Heart left ventricle (tissue), 16 donors: Measurements from ENCODE around the gene PRPSAP2. TPM values are rescaled to one million over a fixed set of nuclear protein-coding genes. Genes with fewer than 3 reads are reported as not detected.

Experiments used
- ATAC-seq, 4 donors: fragments of 200-7000 bp; cut with Tn5 transposase; one replicate each; pipeline ENCODE4 v1.9.1; 2020 to 2022; ENCODE audit warnings: moderate library complexity in 4 of 4, mild to moderate bottlenecking in 3 of 4, moderate number of reproducible peaks in 1 of 4
- DNase-seq, 5 donors: peaks; one replicate each; pipeline ENCODE4 v3.0.0-alpha.2; 2020
- H3K27ac ChIP-seq, 12 donors: fragments of 200-600 bp; sonication (generic) in 4 of 12; one replicate each; pipeline versions ENCODE4 v1.5.0 to v1.8.0; 2016 to 2022; ENCODE audit warnings: mild to moderate bottlenecking in 2 of 12
- H3K27me3 ChIP-seq, 9 donors: fragments of 200-600 bp; sonication (generic) in 2 of 9; one replicate each; pipeline versions ENCODE4 v1.5.1 to v1.8.0; 2016 to 2022; ENCODE audit warnings: mild to moderate bottlenecking in 3 of 9
- H3K36me3 ChIP-seq, 9 donors: fragments of 200-600 bp; sonication (generic) in 2 of 9; one replicate each; pipeline versions ENCODE4 v1.5.0 to v1.8.0; 2018 to 2022; ENCODE audit warnings: mild to moderate bottlenecking in 2 of 9
- H3K4me1 ChIP-seq, 12 donors: fragments of 200-600 bp; sonication (generic) in 4 of 12; one replicate each; pipeline versions ENCODE4 v1.5.0 to v1.8.0; 2016 to 2022; ENCODE audit warnings: mild to moderate bottlenecking in 3 of 12
- H3K4me3 ChIP-seq, 12 donors: fragments of 200-600 bp; sonication (generic) in 4 of 12; one replicate each; pipeline versions ENCODE4 v1.5.0 to v1.8.0; 2017 to 2022; ENCODE audit warnings: mild to moderate bottlenecking in 9 of 12, moderate library complexity in 4 of 12
- H3K9me3 ChIP-seq, 12 donors: fragments of 200-600 bp; sonication (generic) in 4 of 12; one replicate each; pipeline versions ENCODE4 v1.5.0 to v1.8.0; 2016 to 2022; ENCODE audit warnings: mild to moderate bottlenecking in 1 of 12
- POLR2A ChIP-seq, 2 donors: fragments of 450-650 bp; IDR thresholded peaks; one replicate each; pipeline ENCODE4 v1.6.1; 2017; ENCODE audit warnings: antibody characterized with exemption in 2 of 2, mild to moderate bottlenecking in 2 of 2, moderate library complexity in 2 of 2
- WGBS, 4 donors: extraction: QIAGEN DNeasy Blood & Tissue Kit in 2 of 4; methylation state at CpG; one replicate each; pipeline versions ENCODE4 v1.1.5 to v1.1.7; 2013 to 2018; 5-methylcytosine and 5-hydroxymethylcytosine counted together
- intact Hi-C, 10 donors: fragments of 100-400 bp; cut with DNase I; formaldehyde crosslinking; loops; one replicate each; pipeline versions ENCODE4 v1.11.1 to v1.14.2; 2022
- polyA plus RNA-seq, 2 donors: library from polyadenylated mRNA; stranded (reverse); fragments of 200-250 nt; gene quantifications; one replicate each; pipeline ENCODE4 v1.2.3, GENCODE V29; 2013
- total RNA-seq, 9 donors: library from RNA; depleted of rRNA in 2 of 9; stranded (reverse); fragments of >200 nt in 2 of 9; fragmentation: NEBNext Ultra II Directional in 3 of 9; extraction: Animal tissue kit (Norgen Biotek cat#: 25700) in 3 of 9; gene quantifications; one replicate each; pipeline versions ENCODE4 v1.1.0 to v1.2.4, GENCODE V29; 2016 to 2023
- TF ChIP-seq, protein P1 (sequence below), 12 donors: fragments of 200-600 bp; sonication (generic) in 4 of 12; IDR thresholded peaks; one replicate each; pipeline versions ENCODE4 v1.5.0 to v1.8.0; 2018 to 2022; ENCODE audit warnings: antibody characterized with exemption in 12 of 12, mild to moderate bottlenecking in 5 of 12
- donor health status: ischemic (EF 13 %, LVEDD 7.1; RV severe dilation, severe dysfunction).
- donor health status: healthy with polysubstance abuse.
- donor health status: DM: no; HTN: yes; CAD: no.
- donor health status: DM: no; HTN: no; CAD: no.
- donor health status: ischemic (EF 25% LVEDD 6.9; RV normal size, moderate dysfunction).
- donor health status: ischemic (EF 25% LVEDD 5.7; RV mildly dilated, moderate dysfunction).
- donor health status: healthy.
- donor health status: DM: yes; HTN: yes; CAD: no.
- donor health status: ischemic (EF 35%, LVEDD 5.7; RV mildly dilated, moderate dysfunction).
- donor health status: nonischemic (EF 11% LVEDD 7.7; RV severe dilation, severe dysfunction).
- donor health status: DM: yes; HTN: yes; CAD: no.
- donor health status: PGD.
- donor health status: ischemic (EF 29% LVEDD 5.4; RV normal size, mild dysfunction).
- donor health status: nonischemic (EF 23%, LVEDD 6.1; RV moderate dilation, normal function).

PRPSAP2 gene
- total and polyA plus RNA-seq, 11 donors, result 11.0 to 26.2 (median 17.8) TPM

DNA sequence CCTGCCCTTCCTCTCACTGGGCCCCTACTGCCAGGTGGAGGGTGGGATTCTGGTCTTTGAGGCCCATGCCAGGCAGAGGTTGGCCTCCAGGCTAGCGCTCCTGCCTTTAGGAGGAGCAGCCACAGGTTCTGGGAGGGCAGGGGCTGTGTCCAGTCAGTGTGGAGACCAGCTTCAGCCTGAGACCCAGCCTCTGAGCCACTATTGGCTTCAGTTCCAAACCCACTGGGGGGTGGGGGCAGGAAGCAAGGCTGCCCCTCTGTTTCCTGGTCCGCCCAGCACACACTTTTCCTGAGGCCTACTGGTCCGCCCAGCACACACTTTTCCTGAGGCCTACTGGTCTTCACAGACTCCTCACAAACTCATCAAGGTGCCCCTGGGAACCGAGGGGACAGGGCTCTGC is 110.4 kb downstream of the PRPSAP2 start:
- intact Hi-C loops, result loop anchor here in 2 of 10 donors (1.0 to 5.0 kb wide), 2 partner anchors 15 to 54 kb away; no protein-coding TSS in a partner anchor
- Histone ChIP-seq H3K27ac (no peak overlapping the region), H3K9me3 (no peaks in the 10 kb centered on the region), H3K4me3 (no peak overlapping the region), H3K36me3 (no peaks in the 10 kb centered on the region), H3K27me3 (no peaks in the 10 kb centered on the region), H3K4me1 (no peaks in the 10 kb centered on the region)
- TF ChIP-seq, protein P1, sequence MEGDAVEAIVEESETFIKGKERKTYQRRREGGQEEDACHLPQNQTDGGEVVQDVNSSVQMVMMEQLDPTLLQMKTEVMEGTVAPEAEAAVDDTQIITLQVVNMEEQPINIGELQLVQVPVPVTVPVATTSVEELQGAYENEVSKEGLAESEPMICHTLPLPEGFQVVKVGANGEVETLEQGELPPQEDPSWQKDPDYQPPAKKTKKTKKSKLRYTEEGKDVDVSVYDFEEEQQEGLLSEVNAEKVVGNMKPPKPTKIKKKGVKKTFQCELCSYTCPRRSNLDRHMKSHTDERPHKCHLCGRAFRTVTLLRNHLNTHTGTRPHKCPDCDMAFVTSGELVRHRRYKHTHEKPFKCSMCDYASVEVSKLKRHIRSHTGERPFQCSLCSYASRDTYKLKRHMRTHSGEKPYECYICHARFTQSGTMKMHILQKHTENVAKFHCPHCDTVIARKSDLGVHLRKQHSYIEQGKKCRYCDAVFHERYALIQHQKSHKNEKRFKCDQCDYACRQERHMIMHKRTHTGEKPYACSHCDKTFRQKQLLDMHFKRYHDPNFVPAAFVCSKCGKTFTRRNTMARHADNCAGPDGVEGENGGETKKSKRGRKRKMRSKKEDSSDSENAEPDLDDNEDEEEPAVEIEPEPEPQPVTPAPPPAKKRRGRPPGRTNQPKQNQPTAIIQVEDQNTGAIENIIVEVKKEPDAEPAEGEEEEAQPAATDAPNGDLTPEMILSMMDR (IDR thresholded peaks at IDR 0.05), result no peak
- TF ChIP-seq POLR2A (IDR thresholded peaks at IDR 0.05), result no peak
- ATAC-seq (no peak), DNase-seq (no peak)
- WGBS, 4 donors, result 78 to 86% (median 79%) methylated on average over 4 of the region's 4 CpGs

DNA sequence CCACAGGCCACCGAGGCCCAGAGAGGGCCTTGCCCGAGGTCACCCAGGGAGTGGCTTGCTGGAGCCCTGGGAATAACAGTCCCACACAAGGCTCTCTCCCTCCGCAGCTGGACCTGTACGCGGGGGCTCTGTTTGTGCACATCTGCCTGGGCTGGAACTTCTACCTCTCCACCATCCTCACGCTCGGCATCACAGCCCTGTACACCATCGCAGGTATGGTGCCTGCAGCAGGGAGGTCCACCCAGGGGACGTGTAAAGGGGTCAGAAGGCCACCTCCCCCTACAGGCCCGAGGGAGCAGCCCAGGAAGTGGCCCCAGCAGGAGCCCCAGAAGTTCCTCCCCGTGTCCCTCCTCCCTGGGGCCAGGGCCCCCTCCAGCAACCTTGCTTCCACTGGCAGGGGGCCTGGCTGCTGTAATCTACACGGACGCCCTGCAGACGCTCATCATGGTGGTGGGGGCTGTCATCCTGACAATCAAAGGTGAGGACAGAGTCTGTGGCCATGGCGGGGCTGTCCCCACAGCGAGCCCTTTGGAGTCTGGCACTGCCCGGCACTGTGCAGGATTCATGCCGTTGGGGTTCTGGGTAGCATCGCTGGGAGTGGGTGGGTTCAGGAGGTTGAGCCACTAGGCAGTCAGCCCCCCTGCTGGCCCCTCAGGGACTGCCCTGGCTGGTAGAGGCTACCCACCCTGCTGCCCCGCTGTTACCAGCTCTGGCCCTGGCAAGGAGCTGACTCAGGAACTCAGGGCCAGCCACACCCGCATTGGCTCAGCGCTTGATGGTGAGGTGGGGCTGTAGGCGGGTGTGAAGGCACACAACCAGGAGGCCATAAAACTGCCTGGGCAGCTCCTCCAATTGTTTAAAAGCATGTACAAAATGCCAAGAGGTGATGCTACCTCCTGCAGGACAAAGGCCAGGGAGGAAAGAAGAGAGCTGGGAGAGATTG is 111.3 kb downstream of the PRPSAP2 start:
- intact Hi-C loops, result loop anchor here in 2 of 10 donors (1.0 to 5.0 kb wide), 2 partner anchors 16 to 53 kb away; no protein-coding TSS in a partner anchor
- Histone ChIP-seq H3K27ac (no peak overlapping the region), H3K4me1 (no peaks in the 10 kb centered on the region), H3K27me3 (no peaks in the 10 kb centered on the region), H3K4me3 (no peak overlapping the region), H3K36me3 (no peaks in the 10 kb centered on the region), H3K9me3 (no peaks in the 10 kb centered on the region)
- 76 to 82% (median 81%) methylated on average over 22 to 23 of the region's 23 CpGs for WGBS, 4 donors
- no peak for DNase-seq
- TF ChIP-seq, protein P1 (IDR thresholded peaks at IDR 0.05), result no peak
- ATAC-seq, result peak in 2 of 4 donors; percentile 40 to 43

DNA sequence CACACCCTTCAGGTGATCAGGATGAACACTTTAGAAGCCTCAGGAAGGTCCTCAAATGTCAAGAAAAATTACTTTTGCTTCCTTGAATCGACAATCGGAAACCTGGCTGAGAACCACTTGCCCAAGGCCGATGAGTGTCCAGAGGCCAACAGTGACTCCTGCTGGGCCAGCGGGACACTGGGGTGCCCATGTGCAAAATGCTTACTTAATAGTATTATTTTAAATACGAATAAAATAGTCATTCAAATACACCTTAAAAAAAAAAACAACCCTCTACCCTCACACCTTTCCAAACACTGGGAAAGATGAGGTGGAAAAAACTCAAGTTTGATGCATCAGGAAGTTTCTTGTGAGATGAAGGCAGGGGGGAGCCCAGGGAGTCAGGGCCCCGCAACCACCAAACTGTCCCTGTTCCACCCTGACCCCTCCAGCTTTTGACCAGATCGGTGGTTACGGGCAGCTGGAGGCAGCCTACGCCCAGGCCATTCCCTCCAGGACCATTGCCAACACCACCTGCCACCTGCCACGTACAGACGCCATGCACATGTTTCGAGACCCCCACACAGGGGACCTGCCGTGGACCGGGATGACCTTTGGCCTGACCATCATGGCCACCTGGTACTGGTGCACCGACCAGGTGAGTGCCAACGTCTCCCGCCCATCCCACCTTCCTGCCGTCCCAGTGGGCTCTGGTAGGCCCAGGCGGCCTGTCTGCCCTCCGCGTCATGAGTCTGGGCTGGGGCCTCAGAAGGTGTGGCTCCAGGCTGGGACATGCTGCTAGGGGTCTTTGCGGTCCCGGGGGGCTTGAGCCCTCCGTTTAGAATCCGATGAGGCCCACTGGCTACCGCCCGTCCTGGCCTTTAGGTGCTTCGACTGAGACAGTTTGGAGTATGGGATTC is 112.9 kb downstream of the PRPSAP2 start:
- intact Hi-C loops, result no loop called here

More for the DNA sequence above, 112.9 kb downstream of the PRPSAP2 start:
- Histone ChIP-seq H3K4me1 (no peaks in the 10 kb centered on the region), H3K4me3 (no peak overlapping the region), H3K9me3 (no peaks in the 10 kb centered on the region), H3K36me3 (no peaks in the 10 kb centered on the region), H3K27ac (no peak overlapping the region), H3K27me3 (no peaks in the 10 kb centered on the region)
- DNase-seq, result no peak
- 89 to 94% (median 92%) methylated on average over 15 to 28 of the region's 28 CpGs for WGBS, 4 donors
- ATAC-seq, result no peak
- TF ChIP-seq, protein P1 (IDR thresholded peaks at IDR 0.05), result no peak
- no peak for TF ChIP-seq POLR2A (IDR thresholded peaks at IDR 0.05)
